LoVo (cell line): ENCODE results near the gene TNS3.
"Not testable (repeated sequence)": the region's sequence is repeated elsewhere in the genome, so short reads cannot be mapped to it uniquely, and the experiment has no call there.

Experiments used
- DNase-seq: peaks from one replicate; pipeline ENCODE4 v3.0.0-alpha.2; 2016; ENCODE audit warnings: low spot score

Gene TNS3

GRCh38 chr7:47282790-47283496, 299.0 kb downstream of the TNS3 start:
- no peak for DNase-seq

- no peak for DNase-seq
Observed at GRCh38 chr7:47281966-47282643, 299.8 kb downstream of the TNS3 start.

GRCh38 chr7:47281161-47281560, 300.8 kb downstream of the TNS3 start:
- no peak for DNase-seq

DNA sequence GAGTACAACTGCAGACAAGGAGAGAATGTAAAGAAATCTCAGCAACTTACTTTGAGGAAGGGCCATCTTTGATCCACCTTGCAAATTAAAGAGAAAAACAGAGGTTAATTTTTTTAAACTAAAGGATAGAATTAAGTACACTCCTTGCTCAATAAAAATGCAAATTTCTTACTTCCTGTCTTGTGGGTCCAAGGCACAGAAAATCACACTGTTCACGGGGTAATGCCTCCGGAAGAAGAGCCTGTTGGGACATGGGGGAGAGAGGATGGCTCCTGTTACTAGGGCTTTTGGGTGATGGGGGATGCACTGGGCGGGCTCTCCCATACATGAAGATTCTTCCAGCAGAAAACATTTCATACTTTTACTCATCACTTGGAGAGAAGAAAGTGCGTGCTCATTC, 301.8 kb downstream of the TNS3 start:
- DNase-seq = no peak

GRCh38 chr7:47278043-47278442, 303.9 kb downstream of the TNS3 start:
- DNase-seq = no peak

- DNase-seq = no peak
Observed at GRCh38 chr7:47277321-47277781, 304.6 kb downstream of the TNS3 start.

DNA sequence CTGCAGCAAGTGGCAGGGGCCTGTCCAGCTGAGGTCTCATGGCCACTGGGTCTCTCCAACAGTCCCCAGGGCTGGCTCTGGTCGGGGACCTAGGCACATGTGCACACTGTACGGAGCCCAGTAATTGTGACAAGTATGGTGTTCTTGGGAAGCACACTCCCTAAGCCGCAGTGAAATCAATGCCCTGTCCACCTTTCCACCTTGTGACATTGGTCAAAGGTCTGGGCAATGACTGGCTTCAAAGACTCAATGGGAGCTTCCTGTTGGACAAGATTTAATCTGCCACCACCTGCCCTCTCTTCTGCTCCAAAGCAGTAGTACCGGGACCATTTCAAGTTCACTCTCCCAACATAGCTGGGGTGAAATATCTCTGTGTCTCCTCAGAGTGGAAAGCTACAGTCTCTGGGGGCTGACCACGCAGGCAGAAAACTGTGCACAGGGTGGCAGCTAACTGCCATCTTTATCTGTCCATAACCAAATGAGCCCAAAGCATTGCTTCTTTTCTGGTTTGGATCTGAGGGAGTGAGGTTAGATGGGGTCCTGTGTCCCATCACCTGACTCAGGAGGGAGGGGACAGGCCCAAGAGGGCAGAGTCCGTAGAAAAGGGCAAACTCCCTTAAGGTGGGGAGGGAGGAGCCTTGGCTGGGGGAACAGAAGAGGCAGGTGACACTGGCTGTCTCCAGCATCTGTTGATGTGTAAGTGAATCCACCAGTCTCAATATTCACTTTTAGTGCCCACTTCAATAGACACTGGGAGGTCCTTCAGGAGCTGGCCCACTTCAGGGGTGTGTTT, 307.7 kb downstream of the TNS3 start:
- DNase-seq = no peak

DNA sequence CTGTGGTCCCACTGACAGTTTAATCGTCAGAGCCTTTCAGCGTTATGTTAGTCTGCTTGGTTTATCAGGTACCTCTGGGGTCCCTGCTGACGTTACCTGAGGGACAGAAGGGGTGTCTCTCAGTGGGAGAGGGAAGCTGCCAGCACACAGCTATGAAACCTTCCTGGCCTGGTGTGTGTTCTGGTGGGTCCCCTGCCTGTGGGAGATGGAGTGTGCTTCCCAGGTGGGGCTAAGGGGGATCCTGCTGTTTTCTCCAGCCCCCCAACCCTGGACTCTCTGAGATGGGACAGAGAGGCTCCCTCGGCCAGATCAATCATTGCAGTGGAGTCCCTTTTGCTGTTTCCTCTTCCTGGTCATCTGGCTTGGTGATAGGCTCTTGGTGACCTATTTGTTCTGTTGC, 308.8 kb downstream of the TNS3 start:
- DNase-seq = no peak

GRCh38 chr7:47271749-47272148, 310.2 kb downstream of the TNS3 start:
- DNase-seq = no peak

DNA sequence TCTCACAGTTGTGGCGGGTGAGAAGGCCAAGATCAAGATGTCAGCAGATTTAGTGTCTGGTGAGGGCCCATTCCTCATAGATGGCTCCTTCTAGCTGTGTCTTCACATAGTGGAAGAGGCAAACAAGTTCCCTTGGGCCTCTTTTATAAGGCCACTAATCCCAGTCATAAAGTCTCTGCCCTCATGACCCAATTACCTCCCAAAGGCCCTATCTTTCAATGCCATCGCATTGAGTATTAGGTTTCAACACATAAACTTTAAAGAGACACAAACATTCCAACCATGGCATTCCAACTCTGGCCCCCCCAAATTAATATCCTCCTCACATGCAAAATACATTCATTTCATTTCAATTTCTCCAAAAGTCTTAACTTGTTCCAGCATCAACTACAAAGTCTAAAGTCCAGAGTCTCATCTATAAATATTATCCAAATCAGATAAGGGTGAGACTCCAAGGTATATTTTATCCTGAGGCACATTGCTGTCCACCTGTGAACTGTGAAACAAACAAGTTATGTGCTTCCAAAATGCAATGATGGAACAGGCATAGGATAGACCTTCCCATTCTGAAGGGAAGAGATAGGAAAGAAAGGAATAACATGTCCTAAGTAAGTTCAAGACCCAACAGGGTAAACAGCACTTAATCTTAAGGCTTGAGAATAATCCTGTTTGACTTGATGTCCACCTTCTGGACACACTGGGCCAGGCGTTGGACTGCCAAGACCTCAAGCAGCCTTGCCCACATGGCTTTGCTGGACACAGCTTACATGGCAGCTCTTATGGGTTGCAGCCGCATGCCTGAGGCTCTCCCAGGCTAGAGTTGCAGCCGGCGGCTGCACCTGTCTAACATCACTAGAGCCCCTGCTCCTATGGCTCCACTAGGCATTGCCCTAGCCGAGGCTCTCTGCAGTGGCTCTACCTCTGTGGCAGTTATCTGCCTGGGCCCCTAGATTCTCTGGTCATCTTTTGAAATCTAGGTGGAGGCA, 312.8 kb downstream of the TNS3 start:
- DNase-seq = peak; percentile 35

GRCh38 chr7:47267346-47267745, 314.6 kb downstream of the TNS3 start:
- no peak for DNase-seq

DNA sequence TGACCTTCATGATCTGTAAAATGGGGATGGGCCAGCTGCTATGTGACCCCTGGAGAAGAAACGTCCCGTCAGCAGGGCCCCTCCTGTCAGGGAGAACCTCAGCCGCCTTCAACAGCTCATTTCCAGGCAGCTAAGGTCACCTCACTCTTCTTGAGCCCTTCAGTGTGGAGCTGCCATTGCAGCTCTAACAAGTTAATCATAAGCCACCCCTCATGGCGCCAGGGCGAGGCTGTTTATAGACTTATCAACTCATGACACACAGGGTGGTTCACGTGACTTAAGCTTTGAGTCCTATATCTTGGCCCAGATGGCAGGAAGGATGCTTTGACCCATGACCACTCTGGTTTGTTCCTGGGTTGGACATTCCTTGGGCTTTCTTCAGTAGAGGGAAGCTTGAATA, 315.1 kb downstream of the TNS3 start:
- peak; percentile 77 for DNase-seq

DNA sequence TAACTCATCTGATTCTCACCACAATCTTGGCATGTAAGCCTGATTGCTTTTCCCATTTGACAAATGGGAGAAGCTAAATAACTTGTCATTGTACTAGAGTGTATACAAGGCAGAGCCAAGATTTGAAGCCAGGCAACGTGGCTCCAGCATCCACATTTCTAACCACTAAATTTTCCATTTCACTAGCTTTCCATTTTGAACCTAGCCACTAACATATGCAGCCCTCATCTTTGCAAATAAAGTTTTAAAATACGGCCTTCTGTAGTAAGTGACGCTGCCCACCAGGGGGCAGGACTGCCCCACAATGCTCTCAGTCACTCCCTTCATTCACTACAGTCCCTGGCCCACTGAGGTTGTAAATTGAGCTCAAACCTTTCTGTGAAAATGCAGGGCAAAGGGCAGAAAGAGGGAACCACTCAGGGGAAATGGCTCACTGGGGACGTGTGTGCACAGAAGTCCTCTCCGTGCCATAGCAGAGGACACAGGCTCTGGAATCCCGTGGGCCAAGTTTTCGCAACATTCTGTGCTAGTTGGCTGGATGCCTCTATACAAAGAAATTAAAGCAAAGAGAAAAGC, 315.7 kb downstream of the TNS3 start:
- DNase-seq = peak; percentile 79

- no peak for DNase-seq
Observed at GRCh38 chr7:47265621-47266020, 316.3 kb downstream of the TNS3 start.

- DNase-seq = no peak
Observed at GRCh38 chr7:47264021-47264651, 317.8 kb downstream of the TNS3 start.

GRCh38 chr7:47262881-47263280, 319.0 kb downstream of the TNS3 start:
- DNase-seq = no peak

DNA sequence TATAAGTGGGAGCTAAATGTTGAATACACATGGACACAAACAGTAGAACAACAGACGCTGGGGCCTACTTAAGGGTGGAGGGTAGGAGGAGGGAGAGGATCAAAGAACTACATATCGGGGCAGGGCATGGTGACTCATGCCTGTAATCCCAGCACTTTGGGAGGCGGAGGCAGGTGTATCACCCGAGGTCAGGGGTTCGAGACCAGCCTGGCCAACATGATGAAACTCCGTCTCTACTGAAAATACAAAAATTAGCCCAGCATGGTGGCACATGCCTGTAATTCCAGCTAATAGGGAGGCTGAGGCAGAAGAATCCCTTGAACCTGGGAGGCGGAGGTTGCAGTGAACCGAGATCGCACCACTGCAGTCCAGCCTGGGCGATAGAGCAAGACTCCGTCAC, 319.8 kb downstream of the TNS3 start:
- DNase-seq = not testable (repeated sequence)

DNA sequence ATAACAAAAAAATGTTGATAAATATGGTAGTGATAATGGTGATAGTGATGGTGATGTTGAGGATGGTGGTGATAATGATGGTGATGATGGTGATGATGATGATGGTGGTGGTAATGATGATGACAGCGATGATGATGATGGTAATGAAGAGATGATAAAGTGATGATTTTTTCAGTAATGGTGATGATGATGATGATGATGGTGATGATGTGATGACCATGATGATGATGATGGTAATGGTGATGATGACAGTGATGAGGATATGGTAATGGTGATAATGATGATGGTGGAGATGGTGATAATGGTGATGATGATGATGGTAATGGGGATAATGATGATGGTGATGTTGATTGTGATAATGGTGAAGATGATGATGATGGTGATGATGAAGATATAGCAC, 321.6 kb downstream of the TNS3 start:
- DNase-seq = no peak

GRCh38 chr7:47259682-47260081, 322.2 kb downstream of the TNS3 start:
- DNase-seq = no peak

DNA sequence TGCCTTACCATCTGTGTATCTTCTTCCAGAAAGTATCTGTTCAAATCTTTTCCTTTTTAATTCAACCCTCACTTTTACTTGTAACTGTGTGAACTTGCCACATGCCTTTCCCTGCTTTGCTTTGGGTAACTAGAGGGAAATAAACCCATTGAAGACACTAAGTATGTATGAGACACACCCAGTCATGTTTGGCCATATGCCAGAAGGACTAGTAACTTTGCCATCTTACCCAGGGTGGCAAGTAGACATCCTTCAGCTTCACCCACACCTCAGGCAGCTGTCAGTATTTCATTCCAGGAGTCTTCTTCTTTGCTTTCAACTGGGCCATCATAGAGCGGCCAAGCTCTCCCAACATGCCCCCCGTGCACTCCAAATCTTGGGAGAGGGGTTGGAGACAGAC, 323.1 kb downstream of the TNS3 start:
- DNase-seq = peak; percentile 26

GRCh38 chr7:47256016-47256415, 325.9 kb downstream of the TNS3 start:
- no peak for DNase-seq
